Stimulated activated naive CD4-positive, alpha-beta T cell treated with Interleukin-2 at 50 U/mL for 16 hours (primary cell): ENCODE results near the gene UBE2E2.

Experiments used
- DNase-seq: peaks from one replicate; lab custom pipeline; 2025; lab: John Stamatoyannopoulos, UW

The UBE2E2 gene

DNA sequence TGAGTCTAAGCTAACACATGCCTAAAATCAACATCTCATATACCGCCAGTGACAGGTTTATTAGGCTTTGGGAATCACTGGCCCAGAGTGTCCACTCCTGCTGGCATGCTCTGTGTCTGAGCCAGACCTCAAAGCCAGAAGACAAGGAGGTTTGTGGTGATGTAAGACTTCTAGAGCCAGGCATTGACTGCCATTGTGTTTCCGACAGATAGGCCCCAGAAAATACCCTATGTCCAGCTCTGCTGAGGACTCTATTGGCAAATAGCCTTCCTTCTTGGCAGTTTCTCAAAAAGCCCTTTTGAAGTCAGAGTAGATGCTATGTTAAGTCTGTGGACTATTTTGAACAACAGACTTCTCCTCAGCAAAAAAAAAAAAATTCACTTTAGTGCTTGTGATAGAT, 420.7 kb downstream of the UBE2E2 start:
- DNase-seq = no peak

- no peak for DNase-seq
Measured at GRCh38 chr3:23624305-23624704, 421.2 kb downstream of the UBE2E2 start.

- DNase-seq = no peak
Measured at GRCh38 chr3:23626442-23626841, 423.3 kb downstream of the UBE2E2 start.

DNA sequence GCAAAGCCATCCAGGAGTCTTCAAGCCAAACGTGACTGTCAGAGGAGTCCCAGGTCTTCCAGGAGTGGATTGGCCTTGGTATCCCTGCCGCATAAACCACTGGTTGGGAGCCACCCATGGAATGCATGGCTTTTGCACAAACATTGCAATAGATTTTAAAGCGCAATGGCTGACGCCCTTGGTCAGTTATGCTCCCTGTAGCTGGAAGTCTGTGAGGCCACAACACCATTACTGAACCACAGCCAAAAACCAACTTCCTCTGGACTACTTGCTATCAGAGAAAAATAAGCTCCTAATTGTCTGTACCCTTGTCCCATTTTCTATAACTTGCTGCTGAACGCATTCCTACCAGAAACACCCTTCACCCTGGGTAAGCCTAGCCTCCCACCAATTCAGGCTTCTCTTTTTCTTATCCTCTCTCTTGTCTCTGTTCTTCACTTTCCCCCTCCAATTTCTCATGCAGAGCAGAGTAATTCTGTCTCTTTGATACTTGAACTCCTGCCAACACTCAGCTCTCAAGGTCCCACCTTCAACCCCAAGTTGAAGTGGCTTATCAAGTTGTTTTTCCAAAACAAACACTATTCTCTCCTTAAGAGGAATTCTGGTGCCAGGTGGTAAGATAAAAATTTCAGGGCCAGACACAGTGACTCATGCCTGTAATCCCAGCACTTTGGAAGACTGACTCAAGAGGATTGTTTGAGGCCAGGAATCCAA, 426.2 kb downstream of the UBE2E2 start:
- no peak for DNase-seq

DNA sequence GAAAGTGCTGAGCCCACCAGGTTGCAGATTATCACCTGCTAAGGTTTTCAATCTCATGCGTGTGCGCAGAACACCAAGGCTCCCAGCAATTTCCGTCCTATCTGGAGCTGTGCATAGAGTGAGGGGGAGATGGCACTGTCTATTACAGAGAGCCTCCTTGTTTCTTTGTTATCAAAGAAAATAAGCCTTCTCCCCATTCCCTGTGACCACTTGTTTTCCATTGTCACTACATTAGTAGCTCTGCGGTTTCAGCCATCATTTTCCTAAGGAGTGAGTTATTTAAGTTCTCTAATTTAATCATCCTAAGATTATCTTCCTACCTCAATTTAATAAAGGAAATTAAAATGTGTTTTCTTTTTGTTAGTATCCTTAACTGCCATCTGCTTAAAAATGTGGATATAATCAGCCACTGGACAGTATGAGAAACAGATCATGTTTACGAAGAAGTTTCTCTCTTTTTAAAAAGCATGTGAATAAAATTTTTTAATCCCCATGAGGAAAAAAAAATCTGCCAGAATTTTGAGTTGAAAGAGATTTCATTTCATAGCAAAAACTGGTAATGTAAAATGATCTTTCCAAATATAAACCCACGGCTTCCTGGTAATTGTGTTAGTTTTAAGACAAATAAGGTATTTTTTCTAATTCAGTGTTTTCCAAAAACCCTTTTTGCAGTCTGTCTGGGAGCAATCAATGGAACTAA, 430.3 kb downstream of the UBE2E2 start:
- no peak for DNase-seq

DNA sequence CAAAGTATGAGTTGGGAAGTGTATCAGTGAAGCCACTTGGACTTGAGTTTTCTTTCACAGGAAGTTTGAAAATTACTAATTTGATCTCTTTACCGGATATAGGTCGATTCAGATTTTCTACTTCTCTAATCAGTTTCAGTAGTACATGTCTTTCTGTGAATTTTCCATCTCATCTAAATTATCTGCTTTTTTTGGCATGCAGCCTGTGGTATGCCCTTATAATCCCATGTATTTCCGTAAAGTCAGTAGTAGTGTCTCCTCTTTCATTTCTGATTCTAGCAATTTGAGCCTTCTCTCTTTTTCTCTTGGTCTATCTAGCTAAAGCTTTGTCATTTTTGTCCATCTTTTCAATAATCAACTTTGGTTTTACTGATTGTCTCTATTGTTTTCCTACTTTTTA, 434.2 kb downstream of the UBE2E2 start:
- DNase-seq = no peak

GRCh38 chr3:23640471-23641146, 437.5 kb downstream of the UBE2E2 start:
- no peak for DNase-seq
